ENCODE results near the gene PGLYRP4. TPM values are rescaled to one million over a fixed set of nuclear protein-coding genes. Genes with fewer than 3 reads are reported as not detected.
A peak's percentile ranks its signal among the peaks of the same experiment; 100 is the strongest.
"Not testable (repeated sequence)": the region's sequence is repeated elsewhere in the genome, so short reads cannot be mapped to it uniquely, and the experiment has no call there.

The PGLYRP4 gene
- total RNA-seq, 1 donor from 2014 or later: not detected

GRCh38 chr1:153357853-153358690, 9.4 kb upstream of the PGLYRP4 start, which contains the start of gene S100A9:
Gene S100A9, plus strand, starts transcription at chr1:153357854. Its CDS starts 430 bp downstream, at chr1:153358284.
- DNase-seq (ENCODE audit: low spot score): no peak
- intact Hi-C loops (cut with DNase I): no loop called here

- intact Hi-C loops (cut with DNase I): no loop called here
- peak; percentile 94 for DNase-seq (ENCODE audit: low spot score)
Observed at GRCh38 chr1:153357076-153357852, 8.6 kb upstream of the PGLYRP4 start.

- no peak for DNase-seq (ENCODE audit: low spot score)
- intact Hi-C loops (cut with DNase I): no loop called here
Observed at GRCh38 chr1:153356392-153357075, 7.9 kb upstream of the PGLYRP4 start.

DNA sequence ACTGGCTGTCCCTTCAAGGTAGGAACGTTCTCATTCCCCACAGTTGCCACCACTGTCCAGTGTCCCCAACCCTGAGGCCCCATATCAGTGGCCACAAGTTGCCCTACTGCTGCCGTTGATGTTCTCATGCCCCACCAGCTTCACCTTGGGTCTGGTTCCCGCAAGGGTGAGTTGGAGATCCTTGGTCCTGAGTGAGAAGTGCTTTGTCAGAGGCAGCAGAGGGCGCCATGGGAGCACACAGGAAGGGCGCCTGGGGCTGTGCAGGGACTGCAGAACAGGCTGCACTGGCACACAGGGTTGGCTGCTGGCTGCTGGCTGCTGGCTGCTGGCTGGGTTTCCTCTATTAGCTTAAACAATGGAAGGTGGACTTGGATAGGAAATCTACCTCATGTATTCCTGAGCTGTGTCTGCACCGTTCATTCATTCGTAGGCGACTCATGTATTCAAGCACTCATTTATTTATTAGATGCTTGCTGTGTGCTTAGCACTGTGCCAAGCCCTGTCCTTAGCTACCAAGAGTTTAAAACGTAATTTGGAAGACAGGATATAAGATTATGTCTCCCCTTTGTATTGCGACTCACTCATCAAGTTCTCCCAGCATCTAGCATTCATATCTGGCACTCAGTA, 6.9 kb upstream of the PGLYRP4 start:
- intact Hi-C loops (cut with DNase I): loop anchor here (1.0 kb wide), 1 partner anchor 140 kb away; no protein-coding TSS in a partner anchor
- DNase-seq (ENCODE audit: low spot score): peak; percentile 93

DNA sequence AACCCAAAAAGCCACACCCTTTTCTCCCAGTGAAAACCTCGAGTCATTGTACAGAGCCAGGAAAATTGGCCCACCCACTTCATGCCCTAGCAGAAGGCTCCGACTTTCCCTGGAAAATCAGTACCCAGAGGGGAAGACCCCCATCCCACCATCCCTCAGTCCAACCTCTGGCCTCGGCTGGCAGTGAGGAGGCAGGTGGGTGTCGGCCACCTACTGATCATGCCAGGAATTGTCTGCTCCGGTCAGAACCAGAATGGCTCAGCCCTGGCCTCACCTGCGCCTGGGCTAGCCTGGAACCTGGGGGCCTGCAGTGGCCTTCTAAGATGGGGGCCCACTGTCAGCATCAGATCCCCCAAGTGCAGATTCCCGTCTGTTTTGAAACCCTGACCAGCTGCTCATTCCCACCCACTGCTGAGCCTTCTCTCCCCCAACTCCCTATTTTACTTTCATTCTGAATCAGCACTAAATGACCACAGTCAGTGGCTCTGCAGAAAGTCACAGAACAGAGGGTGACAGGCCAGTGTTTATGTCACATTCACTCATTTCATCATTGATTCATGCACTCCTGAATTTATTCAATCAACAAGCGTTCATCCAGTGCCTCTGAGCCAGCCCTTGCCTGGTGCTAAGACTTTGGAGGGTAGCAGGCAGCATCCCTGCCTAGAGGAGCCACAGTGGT, 6.0 kb upstream of the PGLYRP4 start:
- intact Hi-C loops (cut with DNase I): loop anchor here (1.0 to 5.0 kb wide), 2 partner anchors 141 to 213 kb away; partner anchors contain the start of gene S100A2
- DNase-seq (ENCODE audit: low spot score): no peak

- intact Hi-C loops (cut with DNase I): loop anchor here (5.0 kb wide), 1 partner anchor 214 kb away; the partner anchor contains the start of gene S100A2
- no peak for DNase-seq (ENCODE audit: low spot score)
Observed at GRCh38 chr1:153353226-153353947, 4.7 kb upstream of the PGLYRP4 start.

DNA sequence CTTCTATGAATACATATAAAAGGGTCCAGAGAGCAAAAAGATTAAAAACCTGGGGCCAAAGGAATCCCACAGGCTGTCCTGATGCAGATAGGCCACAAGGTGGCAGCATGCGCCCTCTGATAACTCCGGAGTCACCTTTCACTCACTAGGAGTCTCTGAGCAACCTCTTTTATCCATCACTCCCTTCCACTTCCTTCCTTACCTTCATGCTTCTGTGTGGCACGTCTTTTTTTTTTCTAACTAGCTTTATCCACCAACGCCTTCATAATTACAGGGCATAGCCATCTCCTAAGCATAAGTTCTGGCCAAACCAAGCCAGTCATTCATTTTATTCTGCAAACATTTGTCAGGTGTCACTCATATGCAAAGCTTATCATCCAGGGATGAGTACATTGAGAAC, 3.9 kb upstream of the PGLYRP4 start:
- intact Hi-C loops (cut with DNase I): loop anchor here (5.0 kb wide), 1 partner anchor 215 kb away; the partner anchor contains the start of gene S100A2
- DNase-seq (ENCODE audit: low spot score): no peak

DNA sequence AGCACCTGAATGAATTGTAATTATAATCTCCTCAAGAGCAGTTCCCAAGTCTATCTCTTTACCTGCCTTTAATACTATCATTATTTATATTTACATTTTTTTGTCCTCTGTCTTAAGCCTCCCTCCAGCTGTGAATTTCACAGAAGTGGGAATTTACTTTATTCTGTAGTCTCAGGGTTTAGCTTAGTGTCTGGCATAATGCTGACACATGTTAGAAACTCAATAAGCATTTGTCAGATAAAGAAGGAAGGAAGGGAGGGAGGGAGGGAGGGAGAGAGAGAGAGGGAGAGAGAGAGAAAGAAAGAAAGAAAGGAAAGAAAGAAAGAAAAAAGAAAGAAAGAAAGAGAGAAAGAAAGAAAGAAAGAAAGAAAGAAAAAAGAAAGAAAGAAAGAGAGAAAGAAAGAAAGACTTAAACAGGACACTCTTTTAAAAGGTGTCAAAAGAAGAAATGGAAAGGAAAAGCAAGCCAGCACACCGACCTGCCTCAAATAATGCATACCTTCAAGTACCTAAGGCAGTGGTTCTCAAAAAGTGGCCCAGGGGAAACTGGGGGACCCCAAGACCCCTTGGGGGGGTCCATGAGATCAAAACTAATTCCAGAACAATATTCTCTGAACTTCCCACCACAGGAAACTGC, 1.8 kb upstream of the PGLYRP4 start:
- no peak for DNase-seq (ENCODE audit: low spot score)
- intact Hi-C loops (cut with DNase I): loop anchor here (5.0 kb wide), 1 partner anchor 217 kb away; the partner anchor contains the start of gene S100A2

DNA sequence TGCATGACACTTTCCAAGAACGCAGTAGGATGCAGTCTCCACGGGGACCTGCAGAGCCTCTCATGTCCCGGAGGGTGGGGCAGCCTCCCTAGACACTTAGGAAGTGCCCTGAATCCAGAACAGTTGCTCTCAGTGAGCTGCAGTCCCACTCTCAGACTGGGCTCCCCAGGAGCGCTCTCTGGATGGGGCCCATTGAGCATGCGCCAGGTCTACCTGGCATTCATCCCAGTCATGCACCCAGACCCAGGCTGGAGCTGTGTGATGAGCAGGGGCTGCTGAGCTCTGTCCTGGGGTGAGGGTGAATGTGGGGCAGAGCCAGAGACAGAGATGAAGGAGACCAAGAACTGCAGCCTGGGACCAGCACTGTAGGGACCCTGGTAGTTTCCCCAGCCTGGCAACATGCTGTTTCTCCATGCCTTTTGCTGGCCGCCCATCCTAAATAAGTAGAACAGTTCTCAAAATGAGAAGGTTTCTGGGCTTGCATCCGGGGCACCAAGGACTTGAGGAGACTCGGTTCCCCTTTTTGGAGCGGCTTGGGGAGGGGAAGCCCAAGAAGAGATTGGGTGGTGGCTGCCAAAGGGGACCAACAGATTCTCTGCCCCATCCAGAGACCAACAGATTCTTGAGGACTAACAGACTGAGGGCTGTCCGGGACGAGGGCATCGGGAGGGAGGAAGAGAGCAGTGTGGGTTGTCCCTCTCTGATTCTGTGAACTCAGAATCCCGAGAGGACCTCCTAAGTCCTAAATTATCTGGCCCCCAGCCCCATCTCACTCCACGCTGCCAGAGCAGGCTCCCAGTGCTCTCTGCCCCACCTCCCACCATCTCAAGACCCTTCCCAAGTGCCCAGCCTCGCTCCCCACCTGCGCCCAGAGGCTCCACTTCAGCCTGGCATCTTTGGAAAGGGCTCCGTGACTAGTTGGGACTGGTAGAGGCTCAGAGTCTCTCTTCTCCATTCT, 1.0 kb upstream of the PGLYRP4 start:
- intact Hi-C loops (cut with DNase I): loop anchor here (5.0 kb wide), 1 partner anchor 218 kb away; the partner anchor contains the start of gene S100A2
- DNase-seq (ENCODE audit: low spot score): no peak

DNA sequence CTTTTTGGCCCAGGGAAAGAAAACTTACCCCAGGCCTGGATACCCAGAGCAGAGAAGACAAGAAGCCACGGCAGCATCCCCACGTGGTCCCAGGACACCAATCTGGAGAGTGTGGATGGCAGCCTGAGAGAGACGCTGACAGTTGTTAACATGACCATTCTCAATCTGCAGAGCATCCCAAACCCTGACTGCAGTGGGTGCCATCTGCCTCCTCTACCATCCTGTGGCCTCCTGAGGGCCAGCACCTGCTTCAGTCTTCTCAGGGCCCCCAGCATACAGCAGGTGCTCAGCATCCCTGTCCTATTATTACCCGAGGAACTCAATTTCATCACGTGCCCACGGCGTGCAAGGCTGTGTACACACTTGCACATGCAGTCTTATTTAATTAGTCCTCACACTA, 785 bp downstream of the PGLYRP4 start:
- intact Hi-C loops (cut with DNase I): no loop called here
- DNase-seq (ENCODE audit: low spot score): peak; percentile 43

DNA sequence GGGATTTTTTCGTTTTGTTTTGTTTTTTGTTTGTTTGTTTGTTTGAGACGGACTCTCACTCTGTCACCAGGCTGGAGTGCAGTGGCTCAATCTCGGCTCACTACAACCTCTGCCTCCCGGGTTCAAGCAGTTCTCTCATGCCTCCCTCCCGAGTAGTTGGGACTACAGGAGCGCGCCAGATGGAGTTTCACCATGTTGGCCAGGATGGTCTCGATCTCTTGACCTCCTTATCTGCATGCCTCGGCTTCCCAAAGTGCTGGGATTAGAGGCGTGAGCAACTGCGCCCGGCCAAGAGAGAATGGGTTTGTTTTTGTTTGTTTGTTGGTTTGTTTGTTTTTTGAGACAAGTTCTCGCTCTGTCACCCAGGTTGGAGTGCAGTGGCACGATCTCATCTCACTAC, 1.6 kb downstream of the PGLYRP4 start:
- intact Hi-C loops (cut with DNase I): not testable (repeated sequence)
- peak; percentile 7 for DNase-seq (ENCODE audit: low spot score)

DNA sequence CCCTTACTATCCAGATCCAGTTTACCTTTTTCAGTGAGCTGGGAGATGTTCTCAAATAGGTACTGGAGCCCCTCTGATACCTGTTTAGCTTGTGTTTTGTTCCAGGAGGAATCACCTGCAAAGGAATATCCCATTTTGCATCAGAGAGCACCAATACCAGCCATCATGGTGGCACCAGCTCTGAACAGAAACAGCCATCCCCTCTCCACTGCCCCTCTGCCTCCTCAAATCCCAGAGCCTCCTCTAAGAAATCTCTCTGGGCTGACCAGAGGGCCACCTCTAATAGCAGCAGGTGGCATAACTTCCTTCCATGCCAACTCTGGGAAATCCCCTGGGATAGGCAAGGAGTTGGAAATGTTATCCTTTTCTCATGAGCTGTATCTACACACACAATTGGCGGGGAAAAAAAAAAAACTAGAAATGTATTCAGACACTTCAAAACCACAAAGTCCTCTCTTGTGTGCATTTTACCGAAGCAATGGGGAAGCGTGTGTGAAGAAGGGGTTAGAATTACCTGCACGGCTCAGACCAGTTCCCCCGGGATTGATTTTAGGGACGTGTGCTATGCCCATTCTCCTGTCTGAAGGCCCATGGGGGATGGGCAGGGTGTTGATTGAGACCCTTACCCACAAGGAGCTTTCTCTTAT, 2.4 kb downstream of the PGLYRP4 start:
- no peak for DNase-seq (ENCODE audit: low spot score)
- intact Hi-C loops (cut with DNase I): no loop called here

- no peak for DNase-seq (ENCODE audit: low spot score)
- intact Hi-C loops (cut with DNase I): no loop called here
Observed at GRCh38 chr1:153345187-153346076, 3.2 kb downstream of the PGLYRP4 start.

DNA sequence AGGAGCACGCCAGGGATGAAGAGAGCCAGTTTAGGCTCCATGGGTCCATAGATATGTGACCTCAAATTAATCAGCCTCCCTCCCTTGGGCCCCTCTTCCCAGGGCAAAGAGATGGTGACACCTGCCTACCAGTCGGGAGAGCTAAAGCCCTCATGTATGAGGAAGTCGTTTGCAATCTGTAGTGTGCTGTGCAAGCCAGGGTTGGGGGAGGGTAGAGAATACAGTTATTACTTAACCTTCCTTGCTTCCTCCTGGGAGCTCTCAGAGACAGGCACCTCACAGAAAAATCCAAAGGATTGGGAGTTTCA, 4.0 kb downstream of the PGLYRP4 start:
- DNase-seq (ENCODE audit: low spot score): no peak
- intact Hi-C loops (cut with DNase I): no loop called here

All from cardiac septum (tissue), 1 donor.